ENCODE results near the gene ZNF609. TPM values are rescaled to one million over a fixed set of nuclear protein-coding genes. Genes with fewer than 3 reads are reported as not detected.

The ZNF609 gene
- total and polyA plus RNA-seq, 4 donors = 4.6 to 18.1 (median 8.0) TPM

DNA sequence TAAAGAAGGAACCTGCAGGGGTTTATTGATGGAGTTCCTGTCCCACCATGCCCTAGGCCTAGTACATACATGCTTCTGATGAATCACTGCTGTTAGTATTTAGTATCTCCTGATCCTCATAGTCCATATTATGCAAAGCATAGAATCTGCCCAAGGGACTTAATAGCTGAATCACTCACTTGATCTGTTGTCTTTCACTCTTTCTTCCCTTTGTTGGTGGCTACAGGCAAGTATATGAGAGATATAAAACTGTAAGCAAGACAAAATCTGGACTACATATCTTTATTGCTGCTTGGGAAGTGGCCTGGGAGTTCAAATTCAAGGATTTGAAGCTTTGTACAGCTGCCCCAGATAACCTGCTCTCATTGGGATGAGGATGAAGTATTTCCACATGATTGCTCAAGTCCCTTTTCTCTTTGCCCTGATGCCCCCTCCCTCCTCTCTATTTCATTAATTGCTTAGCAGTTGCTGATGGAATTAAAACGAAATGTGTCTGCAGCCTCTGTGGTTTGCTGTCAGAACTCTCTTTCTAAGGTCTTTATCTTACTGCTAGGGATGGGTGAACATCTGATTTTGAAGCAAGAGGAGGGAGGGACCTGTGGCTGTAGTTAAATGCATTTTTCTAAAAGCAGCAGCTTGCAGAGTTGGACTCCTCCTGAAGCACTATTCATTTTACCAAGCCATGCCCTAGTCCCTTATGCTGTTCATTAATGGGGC lies 114.1 kb downstream of the ZNF609 start:
- no peak overlapping the region for H3K27ac ChIP-seq (ENCODE audit: low read depth in 1 of 2, low read length in 2 of 2)
- H3K4me3 ChIP-seq (ENCODE audit: low read depth in 1 of 3, low read length in 3 of 3) = no peak overlapping the region
- H3K9ac ChIP-seq (ENCODE audit: low read depth in 1 of 2, low read length in 2 of 2) = no peak overlapping the region
- H3K9me3 ChIP-seq (ENCODE audit: control insufficient read depth in 4 of 4, low read length in 3 of 4) = no peaks in the 10 kb centered on the region
- H3K36me3 ChIP-seq (ENCODE audit: control insufficient read depth in 4 of 4, insufficient read depth in 3 of 4, low read depth in 1 of 4, low read length in 3 of 4) = no peaks in the 10 kb centered on the region
- 68% methylated on average over 1 of the region's 1 CpG for WGBS
- no peak for DNase-seq (ENCODE audit: low spot score)
- no peaks in the 10 kb centered on the region for H3K27me3 ChIP-seq (ENCODE audit: control insufficient read depth in 4 of 4, insufficient read depth in 4 of 4, low read length in 3 of 4)
- no peak for TF ChIP-seq RAD21 (IDR thresholded peaks at IDR 0.05)
- no peak for TF ChIP-seq GABPA (IDR thresholded peaks at IDR 0.05 in 1 of 2, conservative IDR thresholded peaks at IDR 0.05 in 1 of 2)
- TF ChIP-seq TAF1 (conservative IDR thresholded peaks at IDR 0.05) = no peak
- TF ChIP-seq HNF4A (conservative IDR thresholded peaks at IDR 0.05) = peak in 1 of 2 donors; percentile 7
- TF ChIP-seq FOXA2 (IDR thresholded peaks at IDR 0.05) = no peak
- peaks cover 0 to 3% (median 1%) of the 10 kb centered on the region in 4 donors for H3K4me1 ChIP-seq (ENCODE audit: control insufficient read depth in 4 of 4, insufficient read depth in 4 of 4, low read length in 3 of 4)

DNA sequence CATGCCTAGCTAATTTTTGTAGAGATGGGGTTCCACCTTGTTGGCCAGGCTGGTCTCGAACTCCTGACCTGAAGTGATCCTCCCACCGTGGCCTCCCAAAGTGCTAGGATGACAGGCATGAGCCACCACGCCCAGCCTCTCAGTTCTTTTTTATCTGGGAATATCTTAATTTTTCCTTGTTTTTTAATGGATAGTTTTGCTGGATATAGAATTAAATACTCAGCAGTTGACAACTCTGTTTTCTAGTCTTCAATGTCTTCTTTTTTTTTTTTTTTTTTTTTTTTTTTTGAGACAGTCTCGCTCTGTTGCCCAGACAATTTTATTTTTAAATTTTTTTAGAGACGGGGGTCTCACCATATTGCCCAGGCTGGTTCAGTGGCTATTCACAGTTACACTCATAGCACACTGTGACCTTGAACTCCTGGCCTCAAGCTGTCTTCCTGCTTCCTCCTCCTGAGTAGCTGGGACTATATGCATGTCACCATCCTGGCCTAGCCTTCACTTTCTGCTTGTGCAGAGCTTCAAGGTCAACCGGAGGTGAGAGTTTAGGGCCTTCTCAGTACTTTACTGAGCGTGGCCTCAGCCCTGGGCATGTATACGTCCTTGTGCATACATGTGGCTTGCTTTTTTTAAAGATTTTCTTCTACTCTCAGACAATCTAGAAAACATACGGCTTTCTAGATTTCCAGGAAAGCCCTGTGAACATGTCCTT lies 120.5 kb downstream of the ZNF609 start:
- Histone ChIP-seq H3K36me3 (ENCODE audit: control insufficient read depth in 4 of 4, insufficient read depth in 3 of 4, low read depth in 1 of 4, low read length in 3 of 4) (no peaks in the 10 kb centered on the region), H3K27ac (ENCODE audit: low read depth in 1 of 2, low read length in 2 of 2) (no peak overlapping the region), H3K9ac (ENCODE audit: low read depth in 1 of 2, low read length in 2 of 2) (no peak overlapping the region), H3K4me3 (ENCODE audit: low read depth in 1 of 3, low read length in 3 of 3) (peak overlapping the region in 1 of 3 donors; percentile 8), H3K27me3 (ENCODE audit: control insufficient read depth in 4 of 4, insufficient read depth in 4 of 4, low read length in 3 of 4) (no peaks in the 10 kb centered on the region), H3K9me3 (ENCODE audit: control insufficient read depth in 4 of 4, low read length in 3 of 4) (peaks cover 0 to 2% (median 0%) of the 10 kb centered on the region in 4 donors), H3K4me1 (ENCODE audit: control insufficient read depth in 4 of 4, insufficient read depth in 4 of 4, low read length in 3 of 4) (peaks cover 4 to 9% (median 8%) of the 10 kb centered on the region in 4 donors)
- no peak for DNase-seq (ENCODE audit: low spot score)
- TF ChIP-seq RXRA (IDR thresholded peaks at IDR 0.05) (no peak), ATF3 (IDR thresholded peaks at IDR 0.05) (no peak), HNF4G (IDR thresholded peaks at IDR 0.05) (no peak), JUND (IDR thresholded peaks at IDR 0.05) (no peak), TAF1 (conservative IDR thresholded peaks at IDR 0.05) (no peak), NR2F2 (IDR thresholded peaks at IDR 0.05) (no peak)
- WGBS = 91% methylated on average over 9 of the region's 9 CpGs

DNA sequence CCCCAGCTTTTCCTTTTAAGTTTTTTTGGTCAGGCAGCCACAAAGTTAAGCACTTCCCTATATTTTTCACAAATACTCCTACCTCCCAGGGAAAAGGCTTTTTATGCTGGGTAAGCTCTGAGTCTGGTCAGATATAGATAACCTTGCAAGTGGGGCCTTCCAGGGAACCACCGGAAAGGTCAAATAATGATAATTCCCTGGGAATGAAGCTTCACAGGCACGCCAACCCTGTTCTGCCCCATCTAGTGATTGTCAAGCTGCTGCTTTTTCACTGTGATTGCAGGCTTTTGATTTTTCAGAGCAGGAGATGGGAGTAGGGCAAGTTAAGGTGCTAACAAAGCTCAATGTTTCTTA lies 121.0 kb downstream of the ZNF609 start:
- Histone ChIP-seq H3K4me1 (ENCODE audit: control insufficient read depth in 4 of 4, insufficient read depth in 4 of 4, low read length in 3 of 4) (peaks cover 4 to 9% (median 8%) of the 10 kb centered on the region in 4 donors), H3K4me3 (ENCODE audit: low read depth in 1 of 3, low read length in 3 of 3) (no peak overlapping the region), H3K36me3 (ENCODE audit: control insufficient read depth in 4 of 4, insufficient read depth in 3 of 4, low read depth in 1 of 4, low read length in 3 of 4) (no peaks in the 10 kb centered on the region), H3K27ac (ENCODE audit: low read depth in 1 of 2, low read length in 2 of 2) (no peak overlapping the region), H3K9me3 (ENCODE audit: control insufficient read depth in 4 of 4, low read length in 3 of 4) (peaks cover 0 to 2% (median 0%) of the 10 kb centered on the region in 4 donors), H3K9ac (ENCODE audit: low read depth in 1 of 2, low read length in 2 of 2) (no peak overlapping the region), H3K27me3 (ENCODE audit: control insufficient read depth in 4 of 4, insufficient read depth in 4 of 4, low read length in 3 of 4) (no peaks in the 10 kb centered on the region)
- WGBS = 88% methylated on average over 2 of the region's 2 CpGs
- no peak for DNase-seq (ENCODE audit: low spot score)
- TF ChIP-seq NR2F2 (IDR thresholded peaks at IDR 0.05) = peak; percentile 68
- no peak for TF ChIP-seq ATF3 (IDR thresholded peaks at IDR 0.05)

- Histone ChIP-seq H3K4me1 (ENCODE audit: control insufficient read depth in 4 of 4, insufficient read depth in 4 of 4, low read length in 3 of 4) (peaks cover 4 to 9% (median 8%) of the 10 kb centered on the region in 4 donors), H3K4me3 (ENCODE audit: low read depth in 1 of 3, low read length in 3 of 3) (no peak overlapping the region), H3K9me3 (ENCODE audit: control insufficient read depth in 4 of 4, low read length in 3 of 4) (peaks cover 0 to 2% (median 0%) of the 10 kb centered on the region in 4 donors), H3K27me3 (ENCODE audit: control insufficient read depth in 4 of 4, insufficient read depth in 4 of 4, low read length in 3 of 4) (no peaks in the 10 kb centered on the region), H3K9ac (ENCODE audit: low read depth in 1 of 2, low read length in 2 of 2) (no peak overlapping the region), H3K36me3 (ENCODE audit: control insufficient read depth in 4 of 4, insufficient read depth in 3 of 4, low read depth in 1 of 4, low read length in 3 of 4) (no peaks in the 10 kb centered on the region), H3K27ac (ENCODE audit: low read depth in 1 of 2, low read length in 2 of 2) (no peak overlapping the region)
- 95% methylated on average over 3 of the region's 3 CpGs for WGBS
- DNase-seq (ENCODE audit: low spot score) = no peak
- TF ChIP-seq SP1 (IDR thresholded peaks at IDR 0.05) (no peak), GABPA (IDR thresholded peaks at IDR 0.05 in 1 of 2, conservative IDR thresholded peaks at IDR 0.05 in 1 of 2) (no peak), HNF4A (conservative IDR thresholded peaks at IDR 0.05) (no peak), RAD21 (IDR thresholded peaks at IDR 0.05) (no peak)
Observed at GRCh38 chr15:64582202-64582601, 121.8 kb downstream of the ZNF609 start.

Measured in liver (tissue), 9 donors.